Muscle of leg (tissue), 11 donors: ENCODE results near the gene PPIH. TPM values are rescaled to one million over a fixed set of nuclear protein-coding genes. Genes with fewer than 3 reads are reported as not detected.
"Not testable (repeated sequence)": the region's sequence is repeated elsewhere in the genome, so short reads cannot be mapped to it uniquely, and the experiment has no call there.

ENCODE experiments used
- DNase-seq: peaks from one replicate; pipeline ENCODE4 v3.0.0; 2013
- H3K27ac ChIP-seq: one replicate; pipeline ENCODE4 v1.5.1; 2013; ENCODE audit warnings: mild to moderate bottlenecking, low read length, control low read depth
- H3K27me3 ChIP-seq: one replicate; pipeline ENCODE4 v1.6.1; 2013; ENCODE audit warnings: low read length; ENCODE audit not compliant: control insufficient read depth, insufficient read depth
- H3K36me3 ChIP-seq: one replicate; pipeline ENCODE4 v1.6.1; 2013; ENCODE audit warnings: low read length; ENCODE audit not compliant: control insufficient read depth, insufficient read depth
- H3K4me1 ChIP-seq: one replicate; pipeline ENCODE4 v1.6.1; 2013; ENCODE audit warnings: low read length; ENCODE audit not compliant: control insufficient read depth, insufficient read depth
- H3K4me3 ChIP-seq: one replicate; pipeline ENCODE4 v1.5.1; 2013; ENCODE audit warnings: low read length, control low read depth
- H3K9me3 ChIP-seq: replicated peaks from 2 replicates; pipeline ENCODE4 v1.6.1; 2013; ENCODE audit warnings: low read depth, low read length; ENCODE audit not compliant: control insufficient read depth
- WGBS: methylation state at CpG from one replicate; pipeline ENCODE4 v1.1.5; 2013; ENCODE audit warnings: missing lambda C conversion rate; ENCODE audit not compliant: insufficient coverage; 5-methylcytosine and 5-hydroxymethylcytosine counted together
- polyA plus RNA-seq, 8 donors: library from polyadenylated mRNA; unstranded; fragments of 120-200 nt; gene quantifications; one replicate each; pipeline versions ENCODE4 v1.2.1 to v1.2.3, GENCODE V29; 2013; ENCODE audit warnings: inconsistent platforms in 1 of 8, low replicate concordance in 1 of 8; ENCODE audit not compliant: insufficient read length in 8 of 8, insufficient read depth in 1 of 8
- total RNA-seq: library from RNA; stranded (reverse); fragments of 120-200 nt; gene quantifications from one replicate; pipeline ENCODE4 v1.2.4, GENCODE V29; 2013

The PPIH gene
- total and polyA plus RNA-seq, 9 donors = 37.2 to 50.1 (median 40.9) TPM

GRCh38 chr1:42680921-42681683, 22.9 kb downstream of the PPIH start:
- peak; percentile 54 for DNase-seq
- Histone ChIP-seq H3K27me3 (no peaks in the 10 kb centered on the region), H3K36me3 (peaks cover 4% of the 10 kb centered on the region), H3K27ac (peak overlapping the region; percentile 94), H3K4me3 (peak overlapping the region; percentile 77), H3K9me3 (no peaks in the 10 kb centered on the region), H3K4me1 (peaks cover 19% of the 10 kb centered on the region)
- WGBS = 2% methylated on average over 9 of the region's 18 CpGs

GRCh38 chr1:42681741-42682483, 23.7 kb downstream of the PPIH start, which contains the start of gene YBX1:
Gene YBX1 (plus strand): TSS chr1:42682418. CDS start chr1:42682566, 148 bp downstream.
- Histone ChIP-seq H3K4me1 (peaks cover 23% of the 10 kb centered on the region), H3K4me3 (peak within 1 kb of the TSS; percentile 77), H3K27me3 (no peaks in the 10 kb centered on the region), H3K36me3 (peaks cover 6% of the 10 kb centered on the region), H3K27ac (peak within 1 kb of the TSS; percentile 94), H3K9me3 (no peaks in the 10 kb centered on the region)
- peak; percentile 100 for DNase-seq
- under 1% methylated on average over 49 of the region's 54 CpGs for WGBS

DNA sequence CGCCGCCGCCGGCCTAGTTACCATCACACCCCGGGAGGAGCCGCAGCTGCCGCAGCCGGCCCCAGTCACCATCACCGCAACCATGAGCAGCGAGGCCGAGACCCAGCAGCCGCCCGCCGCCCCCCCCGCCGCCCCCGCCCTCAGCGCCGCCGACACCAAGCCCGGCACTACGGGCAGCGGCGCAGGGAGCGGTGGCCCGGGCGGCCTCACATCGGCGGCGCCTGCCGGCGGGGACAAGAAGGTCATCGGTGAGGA, 24.2 kb downstream of the PPIH start:
- H3K4me1 ChIP-seq = peaks cover 21% of the 10 kb centered on the region
- under 1% methylated on average over 25 of the region's 33 CpGs for WGBS
- H3K36me3 ChIP-seq = not testable (repeated sequence)

GRCh38 chr1:42682739-42683531, 24.7 kb downstream of the PPIH start:
- H3K4me3 ChIP-seq = peak overlapping the region; percentile 77
- peak overlapping the region; percentile 94 for H3K27ac ChIP-seq
- WGBS = under 1% methylated on average over 88 of the region's 103 CpGs
- no peaks in the 10 kb centered on the region for H3K27me3 ChIP-seq
- H3K36me3 ChIP-seq = peaks cover 6% of the 10 kb centered on the region
- no peaks in the 10 kb centered on the region for H3K9me3 ChIP-seq
- H3K4me1 ChIP-seq = peaks cover 18% of the 10 kb centered on the region
- peak; percentile 88 for DNase-seq

More for the DNA sequence above, 24.2 kb downstream of the PPIH start:
- peak overlapping the region; percentile 94 for H3K27ac ChIP-seq
- DNase-seq, H3K9me3 ChIP-seq, H3K27me3 ChIP-seq: not testable (repeated sequence)
- peak overlapping the region; percentile 77 for H3K4me3 ChIP-seq

DNA sequence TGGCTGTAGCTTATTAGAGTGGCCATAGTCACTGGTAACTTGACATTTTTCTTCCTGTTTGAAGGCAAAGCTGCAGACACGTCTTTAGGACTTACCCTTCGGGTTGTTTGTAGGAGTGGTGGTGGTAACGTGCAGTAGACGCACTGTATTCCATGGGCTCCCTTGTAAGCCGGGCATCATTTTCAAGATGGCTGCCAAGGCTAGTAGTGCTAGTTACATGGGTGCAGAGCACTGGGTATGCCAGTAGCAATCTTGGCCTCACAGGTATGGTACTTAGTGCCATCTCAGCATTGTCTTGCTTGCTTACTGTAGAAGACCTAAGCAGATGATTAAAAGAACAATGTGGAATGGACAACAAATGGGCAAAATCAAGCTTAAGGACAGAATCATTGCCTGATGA, 25.9 kb downstream of the PPIH start:
- Histone ChIP-seq H3K27ac (no peak overlapping the region), H3K27me3 (no peaks in the 10 kb centered on the region), H3K4me1 (peaks cover 14% of the 10 kb centered on the region), H3K4me3 (peak overlapping the region; percentile 50), H3K36me3 (peaks cover 8% of the 10 kb centered on the region), H3K9me3 (no peaks in the 10 kb centered on the region)
- DNase-seq = peak; percentile 6
- 13% methylated on average over 5 of the region's 5 CpGs for WGBS

DNA sequence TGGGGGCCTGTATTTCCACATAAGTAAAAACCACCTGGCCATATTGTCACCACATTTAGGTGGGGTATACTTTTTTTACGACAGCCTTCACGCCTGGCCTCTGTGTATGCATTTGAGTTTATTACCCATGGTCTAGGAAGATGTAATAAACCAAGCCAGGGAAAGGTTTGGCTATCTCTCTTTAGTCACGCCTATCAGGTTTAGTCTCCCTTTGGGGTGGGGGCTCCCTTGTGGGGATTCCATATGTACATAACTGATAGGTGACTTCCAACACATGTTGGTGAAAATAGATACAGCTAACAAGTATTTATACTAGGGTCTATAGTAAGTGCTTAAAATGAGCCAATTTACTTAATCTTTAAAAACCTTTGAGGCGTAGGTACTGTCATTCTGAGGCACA, 28.2 kb downstream of the PPIH start:
- WGBS = no CpG with 5 or more reads among the region's 4 CpGs
- no peak for DNase-seq
- no peaks in the 10 kb centered on the region for H3K27me3 ChIP-seq
- H3K27ac ChIP-seq = no peak overlapping the region
- H3K36me3 ChIP-seq = peaks cover 8% of the 10 kb centered on the region
- no peaks in the 10 kb centered on the region for H3K9me3 ChIP-seq
- H3K4me3 ChIP-seq = no peak overlapping the region
- peaks cover 7% of the 10 kb centered on the region for H3K4me1 ChIP-seq

DNA sequence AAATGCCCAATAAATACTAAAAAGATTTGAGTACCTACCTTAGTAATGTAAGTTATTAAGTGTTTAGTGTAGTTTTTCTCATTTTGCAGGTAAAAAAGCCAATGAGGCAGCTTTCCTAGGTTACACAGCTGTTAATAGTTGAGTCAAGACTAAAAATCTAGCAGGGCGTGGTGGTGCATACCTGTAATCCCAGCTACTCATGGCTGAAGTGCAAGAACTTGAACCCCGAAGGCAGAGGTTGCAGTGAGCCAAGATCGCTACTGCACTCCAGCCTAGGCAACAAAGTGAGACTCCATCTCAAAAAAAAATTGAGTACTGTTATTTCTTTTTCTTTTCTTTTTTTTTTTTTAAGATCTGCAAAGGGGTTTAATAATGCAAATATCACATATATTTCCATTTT, 31.7 kb downstream of the PPIH start:
- 75% methylated on average over 1 of the region's 3 CpGs for WGBS

GRCh38 chr1:42690477-42691156, 32.4 kb downstream of the PPIH start:
- Histone ChIP-seq H3K4me1 (peaks cover 4% of the 10 kb centered on the region), H3K9me3 (no peaks in the 10 kb centered on the region), H3K4me3 (no peak overlapping the region), H3K36me3 (peaks cover 8% of the 10 kb centered on the region), H3K27ac (no peak overlapping the region), H3K27me3 (no peaks in the 10 kb centered on the region)
- WGBS = no CpG with 5 or more reads among the region's 1 CpG
- no peak for DNase-seq

More for the DNA sequence above, 31.7 kb downstream of the PPIH start:
- DNase-seq = no peak
- no peaks in the 10 kb centered on the region for H3K9me3 ChIP-seq
- no peak overlapping the region for H3K4me3 ChIP-seq
- no peaks in the 10 kb centered on the region for H3K27me3 ChIP-seq
- peaks cover 4% of the 10 kb centered on the region for H3K4me1 ChIP-seq
- peaks cover 5% of the 10 kb centered on the region for H3K36me3 ChIP-seq
- no peak overlapping the region for H3K27ac ChIP-seq

GRCh38 chr1:42691157-42691498, 32.9 kb downstream of the PPIH start:
- no peaks in the 10 kb centered on the region for H3K27me3 ChIP-seq
- no CpG with 5 or more reads among the region's 4 CpGs for WGBS
- peaks cover 9% of the 10 kb centered on the region for H3K36me3 ChIP-seq
- no peak for DNase-seq
- no peak overlapping the region for H3K27ac ChIP-seq
- H3K4me1 ChIP-seq = peaks cover 4% of the 10 kb centered on the region
- no peaks in the 10 kb centered on the region for H3K9me3 ChIP-seq
- H3K4me3 ChIP-seq = no peak overlapping the region
